ENCODE measurements around the gene FBXO5. TPM values are rescaled to one million over a fixed set of nuclear protein-coding genes. Genes with fewer than 3 reads are reported as not detected.

Gene FBXO5
- 10.5 and 15.6 TPM in 2 replicates for total RNA-seq (2014; rRNA removed; shearing (Covaris generic); ENCODE audit: low replicate concordance)

GRCh38 chr6:152982904-152983636, at the start of gene FBXO5:
FBXO5 (minus strand) TSS chr6:152983041; CDS start chr6:152982959, 82 bp downstream.
- Histone ChIP-seq H3K27me3 (ENCODE audit: low read length) (no peaks in the 10 kb centered on the region), H3K9me2 (replicated peaks; ENCODE audit: insufficient read depth, low read length) (no peaks in the 10 kb centered on the region), H3K4me3 (ENCODE audit: low read length) (peak within 1 kb of the TSS; percentile 83), H3K9ac (ENCODE audit: low read length) (peak within 1 kb of the TSS; percentile 93), H3K79me2 (ENCODE audit: low read length) (peaks cover 85% of the 10 kb centered on the region), H3K9me3 (ENCODE audit: low read length) (no peaks in the 10 kb centered on the region), H3K4me2 (ENCODE audit: low read depth, low read length, poor library complexity, severe bottlenecking) (peak within 1 kb of the TSS; percentile 90), H3K4me1 (ENCODE audit: low read length) (peaks cover 51% of the 10 kb centered on the region), H2AFZ (ENCODE audit: low read length) (peak within 1 kb of the TSS; percentile 3; the same call in 1 of the 2 replicates), H3K36me3 (ENCODE audit: insufficient read depth, low read length) (peaks cover 20% of the 10 kb centered on the region), H3K27ac (ENCODE audit: low read length) (peak within 1 kb of the TSS; percentile 91), H4K20me1 (ENCODE audit: insufficient read depth, low read depth, low read length) (peaks cover 28% of the 10 kb centered on the region)
- peak; percentile 99 for DNase-seq

DNA sequence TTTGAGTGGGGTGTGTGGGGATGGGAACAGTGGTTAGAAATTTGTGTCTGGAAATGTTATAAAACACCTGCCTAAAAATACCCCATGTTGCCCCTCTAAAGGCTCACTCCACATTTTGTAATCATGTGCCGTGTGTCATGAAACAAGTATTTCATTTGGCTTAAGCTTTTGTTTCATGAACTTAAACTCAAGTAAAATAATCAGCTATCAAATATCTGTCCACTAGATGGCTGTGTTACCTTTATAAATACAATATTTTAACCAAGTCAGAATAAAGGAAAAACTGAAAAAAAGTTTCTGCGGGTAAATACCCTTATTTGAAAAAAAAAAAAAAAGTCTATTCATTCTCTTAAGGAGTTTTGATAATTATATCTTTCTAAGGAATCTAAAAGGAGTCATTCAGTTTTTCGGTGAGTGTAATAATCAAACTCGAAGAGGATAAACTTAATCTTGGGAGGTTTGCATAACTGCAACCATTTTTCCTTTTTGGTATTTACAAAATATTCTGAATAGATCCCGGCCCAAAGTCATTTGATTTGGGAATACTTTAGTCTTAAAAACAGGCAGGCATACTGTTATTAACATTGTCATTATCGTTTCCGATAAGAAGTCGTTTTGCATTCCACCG, 49.5 kb upstream of the FBXO5 start:
- Histone ChIP-seq H2AFZ (ENCODE audit: low read length) (no peak overlapping the region), H3K4me1 (ENCODE audit: low read length) (no peaks in the 10 kb centered on the region), H3K79me2 (ENCODE audit: low read length) (no peaks in the 10 kb centered on the region), H3K9ac (ENCODE audit: low read length) (no peak overlapping the region), H3K4me2 (ENCODE audit: low read depth, low read length, poor library complexity, severe bottlenecking) (no peak overlapping the region), H4K20me1 (ENCODE audit: insufficient read depth, low read depth, low read length) (no peaks in the 10 kb centered on the region), H3K9me2 (replicated peaks; ENCODE audit: insufficient read depth, low read length) (no peaks in the 10 kb centered on the region), H3K36me3 (ENCODE audit: insufficient read depth, low read length) (no peaks in the 10 kb centered on the region), H3K27ac (ENCODE audit: low read length) (no peak overlapping the region), H3K9me3 (ENCODE audit: low read length) (no peaks in the 10 kb centered on the region), H3K4me3 (ENCODE audit: low read length) (no peak overlapping the region), H3K27me3 (ENCODE audit: low read length) (no peaks in the 10 kb centered on the region)
- DNase-seq, result peak; percentile 66

DNA sequence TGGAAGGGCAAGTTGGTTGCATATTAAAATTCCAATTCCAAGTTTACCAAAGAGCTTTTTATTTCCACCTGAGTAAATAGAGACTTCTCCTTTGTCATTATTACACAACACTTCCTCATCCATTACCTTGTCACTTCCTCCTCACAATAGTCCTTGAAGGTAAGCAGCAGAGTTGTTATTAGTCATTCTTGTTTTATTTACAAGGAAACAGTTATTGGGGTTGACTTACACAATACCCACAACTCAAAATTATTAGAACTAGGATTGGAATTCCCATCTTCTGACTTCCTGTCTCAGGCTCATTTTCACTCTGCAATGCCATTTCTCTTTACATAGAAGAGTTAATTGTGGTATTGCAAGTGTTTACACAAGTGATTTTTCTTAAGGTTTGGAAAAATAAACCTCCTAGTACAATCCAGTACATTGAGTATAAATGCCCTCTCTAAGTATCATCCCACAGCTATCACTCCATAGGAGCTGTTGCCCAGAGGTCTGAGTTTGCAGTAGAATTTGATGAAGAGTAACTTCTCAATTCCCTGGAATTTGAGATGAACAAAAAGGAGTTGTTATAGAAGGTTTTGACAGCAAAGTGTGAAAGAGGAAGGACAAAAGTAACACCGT, 48.6 kb upstream of the FBXO5 start:
- DNase-seq, result no peak
- Histone ChIP-seq H3K4me2 (ENCODE audit: low read depth, low read length, poor library complexity, severe bottlenecking) (no peak overlapping the region), H3K27ac (ENCODE audit: low read length) (no peak overlapping the region), H3K9ac (ENCODE audit: low read length) (no peak overlapping the region), H3K9me3 (ENCODE audit: low read length) (no peaks in the 10 kb centered on the region), H3K36me3 (ENCODE audit: insufficient read depth, low read length) (no peaks in the 10 kb centered on the region), H3K79me2 (ENCODE audit: low read length) (no peaks in the 10 kb centered on the region), H3K4me1 (ENCODE audit: low read length) (no peaks in the 10 kb centered on the region), H4K20me1 (ENCODE audit: insufficient read depth, low read depth, low read length) (no peaks in the 10 kb centered on the region), H3K9me2 (replicated peaks; ENCODE audit: insufficient read depth, low read length) (no peaks in the 10 kb centered on the region), H3K27me3 (ENCODE audit: low read length) (no peaks in the 10 kb centered on the region), H2AFZ (ENCODE audit: low read length) (no peak overlapping the region), H3K4me3 (ENCODE audit: low read length) (no peak overlapping the region)

DNA sequence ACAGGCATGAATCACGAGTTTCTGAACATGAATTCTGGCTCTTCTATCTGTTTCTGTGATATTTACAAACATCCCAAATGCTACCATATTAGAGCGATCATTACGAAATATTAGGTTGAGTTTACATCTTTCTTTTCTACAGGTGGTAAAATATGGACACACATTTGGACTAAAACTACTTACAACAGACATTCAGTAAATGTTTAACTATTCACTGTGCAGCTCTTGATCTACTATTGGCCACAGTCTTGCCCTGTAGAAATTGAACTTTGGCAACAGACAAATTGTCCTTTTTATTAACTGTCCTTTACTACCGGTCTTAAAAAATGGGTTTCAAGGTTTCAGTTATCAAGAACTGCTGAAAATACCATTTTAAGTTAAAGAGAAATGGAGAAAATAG, 46.1 kb upstream of the FBXO5 start:
- no peak overlapping the region for H3K9ac ChIP-seq (ENCODE audit: low read length)
- H3K9me3 ChIP-seq (ENCODE audit: low read length), result no peaks in the 10 kb centered on the region
- no peak overlapping the region for H3K4me2 ChIP-seq (ENCODE audit: low read depth, low read length, poor library complexity, severe bottlenecking)
- DNase-seq, result no peak
- no peaks in the 10 kb centered on the region for H3K9me2 ChIP-seq (replicated peaks; ENCODE audit: insufficient read depth, low read length)
- H4K20me1 ChIP-seq (ENCODE audit: insufficient read depth, low read depth, low read length), result no peaks in the 10 kb centered on the region
- H3K27me3 ChIP-seq (ENCODE audit: low read length), result no peaks in the 10 kb centered on the region
- H3K4me3 ChIP-seq (ENCODE audit: low read length), result no peak overlapping the region
- H3K27ac ChIP-seq (ENCODE audit: low read length), result no peak overlapping the region
- H3K79me2 ChIP-seq (ENCODE audit: low read length), result no peaks in the 10 kb centered on the region
- H3K4me1 ChIP-seq (ENCODE audit: low read length), result no peaks in the 10 kb centered on the region
- H2AFZ ChIP-seq (ENCODE audit: low read length), result no peak overlapping the region
- no peaks in the 10 kb centered on the region for H3K36me3 ChIP-seq (ENCODE audit: insufficient read depth, low read length)

DNA sequence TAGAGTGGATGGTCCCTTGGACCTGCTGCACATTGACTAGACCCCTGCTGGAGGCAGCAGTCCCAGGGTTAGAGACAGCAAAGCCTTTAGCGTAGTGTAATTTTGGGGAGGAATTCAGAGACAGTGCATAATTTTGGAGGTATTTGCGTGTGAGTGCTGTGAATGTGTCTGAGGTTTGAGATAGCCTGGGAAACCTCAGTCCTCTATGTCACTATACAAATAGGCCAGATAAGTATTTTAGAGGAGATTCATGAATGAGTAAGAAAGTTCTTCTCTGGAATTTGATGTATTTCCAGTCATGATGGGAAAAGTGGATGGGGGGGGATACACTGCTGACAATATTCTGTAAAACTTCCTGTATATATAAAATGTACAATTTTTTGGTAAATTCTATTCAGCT, 45.4 kb upstream of the FBXO5 start:
- no peak overlapping the region for H2AFZ ChIP-seq (ENCODE audit: low read length)
- no peaks in the 10 kb centered on the region for H3K79me2 ChIP-seq (ENCODE audit: low read length)
- no peaks in the 10 kb centered on the region for H3K27me3 ChIP-seq (ENCODE audit: low read length)
- DNase-seq, result no peak
- H3K36me3 ChIP-seq (ENCODE audit: insufficient read depth, low read length), result no peaks in the 10 kb centered on the region
- H3K27ac ChIP-seq (ENCODE audit: low read length), result no peak overlapping the region
- no peak overlapping the region for H3K4me3 ChIP-seq (ENCODE audit: low read length)
- H3K9me3 ChIP-seq (ENCODE audit: low read length), result no peaks in the 10 kb centered on the region
- H3K9me2 ChIP-seq (replicated peaks; ENCODE audit: insufficient read depth, low read length), result no peaks in the 10 kb centered on the region
- no peaks in the 10 kb centered on the region for H4K20me1 ChIP-seq (ENCODE audit: insufficient read depth, low read depth, low read length)
- H3K4me1 ChIP-seq (ENCODE audit: low read length), result no peaks in the 10 kb centered on the region
- H3K4me2 ChIP-seq (ENCODE audit: low read depth, low read length, poor library complexity, severe bottlenecking), result no peak overlapping the region
- no peak overlapping the region for H3K9ac ChIP-seq (ENCODE audit: low read length)

GRCh38 chr6:153027480-153027879, 44.6 kb upstream of the FBXO5 start:
- Histone ChIP-seq H3K4me1 (ENCODE audit: low read length) (no peaks in the 10 kb centered on the region), H3K4me2 (ENCODE audit: low read depth, low read length, poor library complexity, severe bottlenecking) (no peak overlapping the region), H3K9ac (ENCODE audit: low read length) (no peak overlapping the region), H3K4me3 (ENCODE audit: low read length) (no peak overlapping the region), H3K27me3 (ENCODE audit: low read length) (no peaks in the 10 kb centered on the region), H3K9me2 (replicated peaks; ENCODE audit: insufficient read depth, low read length) (no peaks in the 10 kb centered on the region), H3K36me3 (ENCODE audit: insufficient read depth, low read length) (no peaks in the 10 kb centered on the region), H2AFZ (ENCODE audit: low read length) (no peak overlapping the region), H3K27ac (ENCODE audit: low read length) (no peak overlapping the region), H3K79me2 (ENCODE audit: low read length) (no peaks in the 10 kb centered on the region), H3K9me3 (ENCODE audit: low read length) (no peaks in the 10 kb centered on the region), H4K20me1 (ENCODE audit: insufficient read depth, low read depth, low read length) (no peaks in the 10 kb centered on the region)
- no peak for DNase-seq

DNA sequence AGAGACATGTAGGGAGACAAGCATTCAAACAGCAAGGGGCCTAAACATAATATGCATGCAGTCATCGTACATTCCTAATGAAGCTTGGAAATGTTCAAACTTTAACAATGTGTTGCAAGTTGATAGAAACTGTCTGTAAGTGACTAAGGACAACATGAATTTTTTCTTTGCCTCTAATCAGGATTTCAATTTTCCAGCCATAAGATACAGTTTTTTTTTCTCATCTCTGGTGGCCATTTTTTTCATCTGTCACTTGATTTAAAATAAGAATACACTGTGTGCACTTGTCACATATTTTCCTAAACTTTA, 41.8 kb upstream of the FBXO5 start:
- DNase-seq, result no peak
- no peaks in the 10 kb centered on the region for H3K4me1 ChIP-seq (ENCODE audit: low read length)
- H3K4me2 ChIP-seq (ENCODE audit: low read depth, low read length, poor library complexity, severe bottlenecking), result no peak overlapping the region
- no peak overlapping the region for H3K4me3 ChIP-seq (ENCODE audit: low read length)
- H3K79me2 ChIP-seq (ENCODE audit: low read length), result no peaks in the 10 kb centered on the region
- no peak overlapping the region for H3K9ac ChIP-seq (ENCODE audit: low read length)
- no peaks in the 10 kb centered on the region for H4K20me1 ChIP-seq (ENCODE audit: insufficient read depth, low read depth, low read length)
- no peaks in the 10 kb centered on the region for H3K9me3 ChIP-seq (ENCODE audit: low read length)
- no peak overlapping the region for H3K27ac ChIP-seq (ENCODE audit: low read length)
- H3K27me3 ChIP-seq (ENCODE audit: low read length), result no peaks in the 10 kb centered on the region
- H3K36me3 ChIP-seq (ENCODE audit: insufficient read depth, low read length), result no peaks in the 10 kb centered on the region
- H3K9me2 ChIP-seq (replicated peaks; ENCODE audit: insufficient read depth, low read length), result no peaks in the 10 kb centered on the region
- no peak overlapping the region for H2AFZ ChIP-seq (ENCODE audit: low read length)

DNA sequence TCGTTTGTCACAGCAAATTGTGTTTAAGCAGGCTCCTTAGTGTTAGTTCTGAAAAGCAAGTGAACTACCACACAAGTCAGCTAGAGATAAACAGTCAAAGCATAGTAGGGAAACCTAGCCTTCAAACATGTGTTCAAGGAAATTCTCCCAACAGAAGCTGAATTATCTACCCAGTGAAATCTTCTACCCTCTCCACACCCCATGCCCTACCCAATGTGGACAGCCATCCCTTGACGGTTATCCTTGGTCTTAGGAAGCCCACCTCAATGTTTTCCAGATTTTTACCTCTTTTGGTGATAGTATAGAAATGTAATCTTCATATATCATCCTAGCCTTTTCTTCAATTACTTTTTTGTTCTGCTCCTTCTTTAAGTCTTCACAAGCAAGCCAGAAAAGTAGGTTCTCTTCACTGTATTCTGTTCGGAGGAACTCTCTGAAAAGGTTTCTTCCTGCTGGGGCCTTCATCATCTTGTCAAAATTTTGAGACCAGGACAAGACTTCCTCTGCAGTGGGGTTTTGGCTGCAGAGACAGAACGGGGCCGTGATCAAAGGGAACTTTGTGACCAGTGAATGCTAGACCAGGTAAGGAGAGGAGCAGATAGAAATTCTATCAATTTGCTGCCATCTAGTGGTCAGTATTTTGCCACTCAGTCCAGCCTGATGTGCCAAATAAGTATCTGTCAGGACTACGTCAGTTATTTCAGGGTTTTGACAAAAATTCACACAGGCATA, 41.3 kb upstream of the FBXO5 start:
- peak; percentile 91 for DNase-seq
- Histone ChIP-seq H3K79me2 (ENCODE audit: low read length) (no peaks in the 10 kb centered on the region), H2AFZ (ENCODE audit: low read length) (no peak overlapping the region), H3K27ac (ENCODE audit: low read length) (no peak overlapping the region), H4K20me1 (ENCODE audit: insufficient read depth, low read depth, low read length) (no peaks in the 10 kb centered on the region), H3K4me3 (ENCODE audit: low read length) (no peak overlapping the region), H3K36me3 (ENCODE audit: insufficient read depth, low read length) (no peaks in the 10 kb centered on the region), H3K9me2 (replicated peaks; ENCODE audit: insufficient read depth, low read length) (no peaks in the 10 kb centered on the region), H3K4me1 (ENCODE audit: low read length) (no peaks in the 10 kb centered on the region), H3K27me3 (ENCODE audit: low read length) (no peaks in the 10 kb centered on the region), H3K9ac (ENCODE audit: low read length) (no peak overlapping the region), H3K4me2 (ENCODE audit: low read depth, low read length, poor library complexity, severe bottlenecking) (no peak overlapping the region), H3K9me3 (ENCODE audit: low read length) (no peaks in the 10 kb centered on the region)

All from Karpas-422 (cell line).